Smooth muscle cell (in vitro differentiated cells): ENCODE measurements around the gene DBX1. TPM values are rescaled to one million over a fixed set of nuclear protein-coding genes. Genes with fewer than 3 reads are reported as not detected.
"Not testable (repeated sequence)": the region's sequence is repeated elsewhere in the genome, so short reads cannot be mapped to it uniquely, and the experiment has no call there.

Experiments used
- DNase-seq: peaks from one replicate; lab custom pipeline; 2025; ENCODE audit not compliant: unreplicated experiment; lab: John Stamatoyannopoulos, UW
- H2AFZ ChIP-seq: fragments of 200-600 bp; sonication (generic); 2 replicates; pipeline ENCODE4 v1.6.0; 2016; ENCODE audit warnings: antibody characterized with exemption, low read depth, mild to moderate bottlenecking
- H3F3A ChIP-seq: fragments of 200-600 bp; sonication (generic); 2 replicates; pipeline ENCODE4 v1.6.0; 2017; ENCODE audit warnings: antibody characterized with exemption, low read depth
- H3K27ac ChIP-seq: fragments of 200-600 bp; sonication (generic); 2 replicates; pipeline ENCODE4 v1.5.1; 2016; ENCODE audit warnings: low read depth, mild to moderate bottlenecking
- H3K27me3 ChIP-seq: fragments of 200-600 bp; sonication (generic); 2 replicates; pipeline ENCODE4 v1.6.1; 2016; ENCODE audit warnings: low read depth, mild to moderate bottlenecking
- H3K36me3 ChIP-seq: fragments of 200-600 bp; sonication (generic); 2 replicates; pipeline ENCODE4 v1.5.1; 2016; ENCODE audit warnings: low read depth
- H3K4me1 ChIP-seq: fragments of 200-600 bp; sonication (generic); 2 replicates; pipeline ENCODE4 v1.5.1; 2016; ENCODE audit warnings: low read depth
- H3K4me2 ChIP-seq: fragments of 200-600 bp; sonication (generic); 2 replicates; pipeline ENCODE4 v1.6.0; 2016; ENCODE audit warnings: mild to moderate bottlenecking
- H3K4me3 ChIP-seq: fragments of 200-600 bp; sonication (generic); 2 replicates; pipeline ENCODE4 v1.5.1; 2016; ENCODE audit warnings: mild to moderate bottlenecking
- H3K79me2 ChIP-seq: fragments of 200-600 bp; sonication (generic); 2 replicates; pipeline ENCODE4 v1.6.0; 2016; ENCODE audit warnings: low read depth, mild to moderate bottlenecking
- H3K9ac ChIP-seq: fragments of 200-600 bp; sonication (generic); 2 replicates; pipeline ENCODE4 v1.6.0; 2016; ENCODE audit warnings: low read depth
- H3K9me3 ChIP-seq: fragments of 200-600 bp; sonication (generic); replicated peaks from 2 replicates; pipeline ENCODE4 v1.5.1; 2016; ENCODE audit warnings: low read depth
- H4K20me1 ChIP-seq: fragments of 200-600 bp; sonication (generic); 2 replicates; pipeline ENCODE4 v1.6.0; 2016; ENCODE audit warnings: low read depth
- CTCF ChIP-seq: fragments of 200-600 bp; sonication (generic); IDR thresholded peaks from 2 replicates; pipeline ENCODE4 v1.5.1; 2017; ENCODE audit warnings: borderline replicate concordance, mild to moderate bottlenecking, antibody characterized with exemption; ENCODE audit not compliant: insufficient read depth, poor library complexity, severe bottlenecking
- WGBS: methylation state at CpG from one replicate; pipeline ENCODE4 v1.1.7; 2016; ENCODE audit warnings: low lambda C conversion rate; 5-methylcytosine and 5-hydroxymethylcytosine counted together
- polyA plus RNA-seq: library from polyadenylated mRNA; unstranded; fragments of >200 nt; fragmentation: Nextera tagmentation; extraction: Ambion mirVana; gene quantifications from 2 replicates; pipeline ENCODE4 v1.2.1, GENCODE V29; 2016
- total RNA-seq: library from RNA; depleted of rRNA; stranded (reverse); fragments of >200 nt; gene quantifications from 2 replicates; pipeline ENCODE4 v1.2.3, GENCODE V29; 2014

DBX1 gene
- total and polyA plus RNA-seq, 2 experiments from 2014 or later: not detected

- H3K9ac ChIP-seq: no peak overlapping the region
- H3F3A ChIP-seq: peaks cover 8% of the 10 kb centered on the region
- no peak for TF ChIP-seq CTCF
- peak overlapping the region; percentile 91 for H3K4me2 ChIP-seq
- peak overlapping the region; percentile 53 for H3K4me3 ChIP-seq
- no peaks in the 10 kb centered on the region for H3K4me1 ChIP-seq
- no peaks in the 10 kb centered on the region for H4K20me1 ChIP-seq
- no peak for DNase-seq
- no peaks in the 10 kb centered on the region for H3K36me3 ChIP-seq
- 53% methylated on average over 8 of the region's 8 CpGs for WGBS
- no peak overlapping the region for H2AFZ ChIP-seq
- H3K79me2 ChIP-seq: no peaks in the 10 kb centered on the region
- H3K9me3 ChIP-seq: no peaks in the 10 kb centered on the region
- no peak overlapping the region for H3K27ac ChIP-seq
- H3K27me3 ChIP-seq: no peaks in the 10 kb centered on the region
Observed at GRCh38 chr11:20132667-20133039, 27.6 kb downstream of the DBX1 start.

GRCh38 chr11:20131788-20132666 lies 28.2 kb downstream of the DBX1 start:
- no peaks in the 10 kb centered on the region for H3K27me3 ChIP-seq
- peak overlapping the region; percentile 53 for H3K4me3 ChIP-seq
- H2AFZ ChIP-seq: peak overlapping the region; percentile 95
- peak; percentile 20 for DNase-seq
- H3K4me2 ChIP-seq: peak overlapping the region; percentile 91
- peaks cover 8% of the 10 kb centered on the region for H3F3A ChIP-seq
- H4K20me1 ChIP-seq: no peaks in the 10 kb centered on the region
- no peak overlapping the region for H3K9ac ChIP-seq
- WGBS: 26% methylated on average over 50 of the region's 51 CpGs
- peak; percentile 94 for TF ChIP-seq CTCF
- H3K9me3 ChIP-seq: no peaks in the 10 kb centered on the region
- H3K4me1 ChIP-seq: no peaks in the 10 kb centered on the region
- H3K79me2 ChIP-seq: no peaks in the 10 kb centered on the region
- H3K27ac ChIP-seq: no peak overlapping the region
- no peaks in the 10 kb centered on the region for H3K36me3 ChIP-seq

GRCh38 chr11:20129665-20130064 lies 30.6 kb downstream of the DBX1 start:
- no peaks in the 10 kb centered on the region for H3K9me3 ChIP-seq
- no peak for TF ChIP-seq CTCF
- 80% methylated on average over 4 of the region's 4 CpGs for WGBS
- peaks cover 2% of the 10 kb centered on the region for H3F3A ChIP-seq
- DNase-seq: no peak
- no peak overlapping the region for H3K9ac ChIP-seq
- no peak overlapping the region for H3K4me2 ChIP-seq
- H3K27me3 ChIP-seq: no peaks in the 10 kb centered on the region
- H2AFZ ChIP-seq: no peak overlapping the region
- H3K36me3 ChIP-seq: no peaks in the 10 kb centered on the region
- no peak overlapping the region for H3K27ac ChIP-seq
- H3K4me1 ChIP-seq: no peaks in the 10 kb centered on the region
- H3K79me2 ChIP-seq: no peaks in the 10 kb centered on the region
- H4K20me1 ChIP-seq: no peaks in the 10 kb centered on the region
- no peak overlapping the region for H3K4me3 ChIP-seq

- not testable (repeated sequence) for H3F3A ChIP-seq, H4K20me1 ChIP-seq, H3K4me3 ChIP-seq, H3K27me3 ChIP-seq, H3K9me3 ChIP-seq, H3K36me3 ChIP-seq, H3K9ac ChIP-seq, H3K4me2 ChIP-seq, H3K79me2 ChIP-seq, H2AFZ ChIP-seq, H3K27ac ChIP-seq, DNase-seq, H3K4me1 ChIP-seq
- 85% methylated on average over 7 of the region's 7 CpGs for WGBS
Observed at GRCh38 chr11:20128528-20128825, 31.8 kb downstream of the DBX1 start.
